Measurements from ENCODE around the gene PLA2G4E.

Gene PLA2G4E

GRCh38 chr15:41955807-41956525 lies 64.9 kb downstream of the PLA2G4E start:
- Histone ChIP-seq H3K27ac (ENCODE audit: low read depth, low read length, poor library complexity, severe bottlenecking) (no peak overlapping the region), H3K4me3 (ENCODE audit: low read depth, low read length, poor library complexity, severe bottlenecking) (no peak overlapping the region), H3K9ac (ENCODE audit: low read length) (no peak overlapping the region), H3K27me3 (ENCODE audit: insufficient read depth, low read length) (no peaks in the 10 kb centered on the region; the same call in 1 of the 2 replicates), H3K36me3 (ENCODE audit: insufficient read depth, low read length) (no peaks in the 10 kb centered on the region; the same call in 1 of the 2 replicates), H4K20me1 (ENCODE audit: insufficient read depth, low read length) (no peaks in the 10 kb centered on the region), H3F3A (ENCODE audit: insufficient read depth, low read length) (no peaks in the 10 kb centered on the region), H3K9me2 (ENCODE audit: low read depth, low read length) (no peaks in the 10 kb centered on the region), H3K4me1 (ENCODE audit: insufficient read depth, low read length, severe bottlenecking) (peaks cover 3% of the 10 kb centered on the region), H3K9me3 (ENCODE audit: low read length) (no peaks in the 10 kb centered on the region), H3K79me2 (ENCODE audit: insufficient read depth, low read length) (no peaks in the 10 kb centered on the region), H2AFZ (ENCODE audit: low read length) (no peak overlapping the region), H3K4me2 (ENCODE audit: low read length) (no peak overlapping the region)
- no peak for TF ChIP-seq CTCF (IDR thresholded peaks at IDR 0.05; ENCODE audit: low read length)
- TF ChIP-seq EZH2 (IDR thresholded peaks at IDR 0.05; ENCODE audit: borderline replicate concordance, low read length): no peak

- no peaks in the 10 kb centered on the region for H4K20me1 ChIP-seq (ENCODE audit: insufficient read depth, low read length)
- no peaks in the 10 kb centered on the region for H3K9me3 ChIP-seq (ENCODE audit: low read length)
- no peak for TF ChIP-seq EZH2 (IDR thresholded peaks at IDR 0.05; ENCODE audit: borderline replicate concordance, low read length)
- TF ChIP-seq CTCF (IDR thresholded peaks at IDR 0.05; ENCODE audit: low read length): no peak
- no peak overlapping the region for H3K4me2 ChIP-seq (ENCODE audit: low read length)
- H3K9ac ChIP-seq (ENCODE audit: low read length): no peak overlapping the region
- no peaks in the 10 kb centered on the region for H3K79me2 ChIP-seq (ENCODE audit: insufficient read depth, low read length)
- H2AFZ ChIP-seq (ENCODE audit: low read length): no peak overlapping the region
- no peaks in the 10 kb centered on the region for H3K9me2 ChIP-seq (ENCODE audit: low read depth, low read length)
- no peaks in the 10 kb centered on the region; the same call in 1 of the 2 replicates for H3K27me3 ChIP-seq (ENCODE audit: insufficient read depth, low read length)
- no peak overlapping the region for H3K27ac ChIP-seq (ENCODE audit: low read depth, low read length, poor library complexity, severe bottlenecking)
- no peaks in the 10 kb centered on the region for H3F3A ChIP-seq (ENCODE audit: insufficient read depth, low read length)
- H3K4me1 ChIP-seq (ENCODE audit: insufficient read depth, low read length, severe bottlenecking): peaks cover 3% of the 10 kb centered on the region
- no peaks in the 10 kb centered on the region; the same call in 1 of the 2 replicates for H3K36me3 ChIP-seq (ENCODE audit: insufficient read depth, low read length)
- no peak overlapping the region for H3K4me3 ChIP-seq (ENCODE audit: low read depth, low read length, poor library complexity, severe bottlenecking)
Observed at GRCh38 chr15:41955100-41955499, 65.7 kb downstream of the PLA2G4E start.

GRCh38 chr15:41954036-41954435 lies 66.8 kb downstream of the PLA2G4E start:
- no peak overlapping the region for H3K27ac ChIP-seq (ENCODE audit: low read depth, low read length, poor library complexity, severe bottlenecking)
- peaks cover 3% of the 10 kb centered on the region for H3K4me1 ChIP-seq (ENCODE audit: insufficient read depth, low read length, severe bottlenecking)
- H3K36me3 ChIP-seq (ENCODE audit: insufficient read depth, low read length): no peaks in the 10 kb centered on the region; the same call in 1 of the 2 replicates
- no peak overlapping the region for H2AFZ ChIP-seq (ENCODE audit: low read length)
- no peaks in the 10 kb centered on the region; the same call in 1 of the 2 replicates for H3K27me3 ChIP-seq (ENCODE audit: insufficient read depth, low read length)
- H3K9me3 ChIP-seq (ENCODE audit: low read length): no peaks in the 10 kb centered on the region
- H4K20me1 ChIP-seq (ENCODE audit: insufficient read depth, low read length): no peaks in the 10 kb centered on the region
- no peak overlapping the region for H3K4me3 ChIP-seq (ENCODE audit: low read depth, low read length, poor library complexity, severe bottlenecking)
- no peaks in the 10 kb centered on the region for H3F3A ChIP-seq (ENCODE audit: insufficient read depth, low read length)
- no peak overlapping the region for H3K4me2 ChIP-seq (ENCODE audit: low read length)
- H3K9me2 ChIP-seq (ENCODE audit: low read depth, low read length): no peaks in the 10 kb centered on the region
- H3K79me2 ChIP-seq (ENCODE audit: insufficient read depth, low read length): no peaks in the 10 kb centered on the region
- no peak overlapping the region for H3K9ac ChIP-seq (ENCODE audit: low read length)
- no peak for TF ChIP-seq CTCF (IDR thresholded peaks at IDR 0.05; ENCODE audit: low read length)
- TF ChIP-seq EZH2 (IDR thresholded peaks at IDR 0.05; ENCODE audit: borderline replicate concordance, low read length): no peak
